HG03460 (cell line): ENCODE measurements around the gene PRSS38.

Source experiments
- ATAC-seq: cut with Tn5 transposase; IDR thresholded peaks from one replicate; pipeline ENCODE4 v1.9.1; 2021; ENCODE audit not compliant: unreplicated experiment

The PRSS38 gene

DNA sequence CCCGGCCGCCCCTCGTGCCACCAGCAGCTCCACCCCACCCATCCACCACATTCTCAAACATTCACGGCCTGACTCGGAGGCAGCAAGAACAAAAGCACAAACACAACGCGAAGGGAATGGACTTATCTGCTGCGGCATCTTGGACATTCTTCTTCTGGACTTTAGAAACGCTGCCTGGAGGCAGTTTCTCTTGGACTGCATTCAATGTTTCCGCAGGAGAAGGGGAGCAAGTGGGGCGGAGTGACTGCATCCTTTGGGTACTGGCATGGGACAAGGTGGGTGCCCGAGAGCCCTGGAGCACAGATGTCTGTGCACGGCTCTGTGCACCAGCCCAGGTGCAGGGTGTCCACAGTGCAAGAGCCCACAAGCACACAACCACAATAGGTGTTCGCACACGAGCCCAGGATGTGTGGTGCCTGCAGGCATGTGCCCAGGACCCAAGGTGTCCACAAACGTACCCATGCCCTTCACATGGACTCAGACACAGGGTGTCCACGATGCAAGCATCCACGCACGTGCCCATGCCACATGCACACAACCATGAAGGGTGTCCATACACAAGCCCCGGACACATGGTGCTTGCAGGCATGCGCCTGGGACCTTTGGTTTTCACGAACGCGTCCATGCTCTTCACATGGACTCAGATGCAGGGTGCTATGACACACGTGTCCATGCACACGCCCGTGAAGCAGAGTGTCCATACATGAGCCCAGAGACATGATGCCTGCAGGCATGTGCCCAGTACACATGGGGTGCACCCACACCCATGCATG, 78.7 kb downstream of the PRSS38 start:
- ATAC-seq = no peak

DNA sequence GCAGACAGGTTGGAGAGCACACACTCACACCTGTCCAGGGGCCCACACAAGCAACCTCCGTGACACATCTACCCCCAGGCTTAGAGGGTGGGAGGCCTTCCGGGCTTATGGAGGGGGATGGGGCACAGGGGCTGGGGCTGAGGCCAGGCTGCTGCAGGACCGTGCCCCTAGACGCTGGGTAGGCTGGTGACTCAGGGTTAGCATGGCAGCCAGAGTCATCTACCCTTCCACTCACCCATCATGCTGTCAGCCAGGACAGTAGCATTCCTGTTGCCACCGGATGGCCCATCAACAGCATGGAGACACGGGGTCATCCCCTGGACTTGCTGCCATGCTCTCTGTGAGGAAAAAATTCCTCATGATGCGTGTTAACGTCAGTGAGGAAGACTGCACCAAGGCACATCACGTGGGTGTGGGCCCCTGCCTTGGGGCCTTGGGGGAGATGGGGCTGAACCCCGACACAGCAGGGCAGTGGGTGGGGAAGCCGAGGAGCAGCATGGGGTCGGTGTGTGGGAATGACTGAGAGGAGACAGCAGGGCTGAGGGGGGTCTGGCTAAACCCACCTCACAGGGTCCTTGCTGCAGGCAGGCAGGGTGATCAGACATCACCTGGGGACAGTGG, 79.5 kb downstream of the PRSS38 start:
- no peak for ATAC-seq
